ENCODE data around the gene PLN. TPM values are rescaled to one million over a fixed set of nuclear protein-coding genes. Genes with fewer than 3 reads are reported as not detected.

Gene PLN
- total and polyA plus RNA-seq, 10 donors, result 0.43 to 3.9 (median 2.3) TPM

DNA sequence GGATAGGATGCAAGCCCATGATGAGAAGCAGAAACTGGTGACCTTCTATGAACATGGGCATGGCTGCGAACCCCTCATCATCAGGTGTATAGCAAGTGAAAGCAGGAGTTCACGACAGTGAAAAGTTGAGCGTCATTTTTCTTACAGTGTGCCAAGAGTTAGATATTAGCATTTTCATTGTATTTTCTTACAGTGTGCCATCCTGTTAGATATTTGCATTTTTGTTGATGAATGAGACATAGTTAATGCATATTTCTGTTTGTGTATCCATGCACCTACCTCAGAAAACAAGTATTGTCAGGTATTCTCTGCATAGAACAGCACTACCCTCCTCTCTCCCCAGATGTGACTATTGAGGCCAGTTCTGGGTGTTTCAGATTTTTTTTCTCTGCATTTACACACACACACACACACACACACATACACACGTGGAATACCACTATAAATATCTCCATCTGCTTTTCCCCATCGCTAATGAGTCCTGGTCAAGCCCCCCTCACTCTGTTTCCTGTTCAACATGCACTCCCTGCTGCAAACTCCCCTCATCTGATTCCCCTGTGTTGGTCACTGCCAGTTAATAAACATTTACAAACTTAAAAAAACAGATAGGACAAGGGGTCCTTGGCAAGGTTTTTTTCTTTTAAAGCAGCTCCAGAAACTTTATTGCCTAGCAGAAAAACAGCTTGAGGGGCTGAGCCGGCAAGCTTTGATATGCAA is 41.7 kb downstream of the PLN start:
- Histone ChIP-seq H3K4me3 (no peak overlapping the region), H3K36me3 (peaks cover 0 to 10% (median 0%) of the 10 kb centered on the region in 6 donors), H3K4me1 (peaks cover 0 to 20% (median 0%) of the 10 kb centered on the region in 6 donors), H3K27ac (no peak overlapping the region), H3K27me3 (replicated peaks in 1 of 7) (no peaks in the 10 kb centered on the region), H3K9me3 (no peaks in the 10 kb centered on the region)
- TF ChIP-seq POLR2AphosphoS5 (IDR thresholded peaks at IDR 0.05) (no peak), POLR2A (IDR thresholded peaks at IDR 0.05) (no peak)
- TF ChIP-seq, protein P1, sequence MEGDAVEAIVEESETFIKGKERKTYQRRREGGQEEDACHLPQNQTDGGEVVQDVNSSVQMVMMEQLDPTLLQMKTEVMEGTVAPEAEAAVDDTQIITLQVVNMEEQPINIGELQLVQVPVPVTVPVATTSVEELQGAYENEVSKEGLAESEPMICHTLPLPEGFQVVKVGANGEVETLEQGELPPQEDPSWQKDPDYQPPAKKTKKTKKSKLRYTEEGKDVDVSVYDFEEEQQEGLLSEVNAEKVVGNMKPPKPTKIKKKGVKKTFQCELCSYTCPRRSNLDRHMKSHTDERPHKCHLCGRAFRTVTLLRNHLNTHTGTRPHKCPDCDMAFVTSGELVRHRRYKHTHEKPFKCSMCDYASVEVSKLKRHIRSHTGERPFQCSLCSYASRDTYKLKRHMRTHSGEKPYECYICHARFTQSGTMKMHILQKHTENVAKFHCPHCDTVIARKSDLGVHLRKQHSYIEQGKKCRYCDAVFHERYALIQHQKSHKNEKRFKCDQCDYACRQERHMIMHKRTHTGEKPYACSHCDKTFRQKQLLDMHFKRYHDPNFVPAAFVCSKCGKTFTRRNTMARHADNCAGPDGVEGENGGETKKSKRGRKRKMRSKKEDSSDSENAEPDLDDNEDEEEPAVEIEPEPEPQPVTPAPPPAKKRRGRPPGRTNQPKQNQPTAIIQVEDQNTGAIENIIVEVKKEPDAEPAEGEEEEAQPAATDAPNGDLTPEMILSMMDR (IDR thresholded peaks at IDR 0.05 in 8 of 11, conservative IDR thresholded peaks at IDR 0.05 in 3 of 11), result no peak
- 58 to 68% (median 62%) methylated on average over 6 of the region's 6 CpGs for WGBS, 5 donors
- DNase-seq, result no peak
- intact Hi-C loops (cut with DNase I; ENCODE audit: low total_unique reads), result no loop called here

DNA sequence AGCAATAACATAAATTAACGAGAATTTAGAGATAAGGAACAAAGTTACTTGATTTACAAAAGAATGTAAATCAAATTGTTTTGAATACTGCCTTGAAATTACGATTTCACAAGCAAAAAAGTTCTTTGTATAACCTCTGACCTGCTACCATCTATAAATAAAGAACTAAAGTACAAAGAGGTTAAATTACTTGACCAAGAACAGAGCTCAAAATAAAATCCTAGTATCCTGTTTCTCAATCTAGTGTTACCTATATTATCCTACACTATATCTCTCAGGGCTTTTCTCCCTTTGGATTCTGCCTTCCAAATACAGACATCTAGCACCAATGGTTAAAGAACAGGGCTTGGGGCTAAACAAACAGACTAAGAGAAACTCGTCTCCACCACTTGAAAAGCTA is 43.8 kb downstream of the PLN start:
- H3K4me1 ChIP-seq, result peaks cover 0 to 20% (median 0%) of the 10 kb centered on the region in 6 donors
- WGBS, 5 donors, result 80 to 88% (median 81%) methylated on average over 3 of the region's 3 CpGs
- no peak overlapping the region for H3K4me3 ChIP-seq
- H3K27me3 ChIP-seq (replicated peaks in 1 of 7), result no peaks in the 10 kb centered on the region
- no peak for DNase-seq
- H3K36me3 ChIP-seq, result peaks cover 0 to 10% (median 0%) of the 10 kb centered on the region in 6 donors
- no peaks in the 10 kb centered on the region for H3K9me3 ChIP-seq
- H3K27ac ChIP-seq, result no peak overlapping the region
- intact Hi-C loops (cut with DNase I; ENCODE audit: low total_unique reads), result no loop called here
- no peak for TF ChIP-seq POLR2A (IDR thresholded peaks at IDR 0.05)
- no peak for TF ChIP-seq POLR2AphosphoS5 (IDR thresholded peaks at IDR 0.05)
- TF ChIP-seq, protein P1 (IDR thresholded peaks at IDR 0.05 in 8 of 11, conservative IDR thresholded peaks at IDR 0.05 in 3 of 11), result no peak

DNA sequence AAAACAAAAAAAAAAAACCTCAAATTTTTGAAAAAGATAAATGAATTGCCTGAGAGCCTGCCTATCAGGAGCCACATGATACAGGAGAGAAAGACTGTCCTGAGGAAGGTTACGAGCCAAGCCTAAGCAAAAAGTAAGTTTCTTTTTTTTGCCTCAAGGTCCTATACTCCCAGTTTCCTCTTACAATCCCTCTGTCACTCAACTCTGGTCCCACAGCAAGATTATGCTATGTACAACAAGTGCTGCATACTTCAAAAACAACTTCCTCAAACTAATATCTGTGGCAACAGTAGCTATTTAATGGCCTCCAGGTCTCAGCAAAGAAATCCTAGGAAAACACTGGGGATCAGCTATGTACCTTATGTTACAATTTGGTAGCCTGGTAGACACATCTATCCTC is 46.8 kb downstream of the PLN start:
- Histone ChIP-seq H3K36me3 (peaks cover 0 to 10% (median 0%) of the 10 kb centered on the region in 6 donors), H3K4me1 (peaks cover 0 to 14% (median 0%) of the 10 kb centered on the region in 6 donors), H3K4me3 (no peak overlapping the region), H3K27me3 (replicated peaks in 1 of 7) (no peaks in the 10 kb centered on the region), H3K9me3 (no peaks in the 10 kb centered on the region), H3K27ac (no peak overlapping the region)
- WGBS, 5 donors, result 60 to 92% (median 82%) methylated on average over 1 of the region's 1 CpG
- intact Hi-C loops (cut with DNase I; ENCODE audit: low total_unique reads), result no loop called here
- TF ChIP-seq POLR2AphosphoS5 (IDR thresholded peaks at IDR 0.05), result no peak
- TF ChIP-seq, protein P1 (IDR thresholded peaks at IDR 0.05 in 8 of 11, conservative IDR thresholded peaks at IDR 0.05 in 3 of 11), result no peak
- TF ChIP-seq POLR2A (IDR thresholded peaks at IDR 0.05), result no peak
- no peak for DNase-seq

DNA sequence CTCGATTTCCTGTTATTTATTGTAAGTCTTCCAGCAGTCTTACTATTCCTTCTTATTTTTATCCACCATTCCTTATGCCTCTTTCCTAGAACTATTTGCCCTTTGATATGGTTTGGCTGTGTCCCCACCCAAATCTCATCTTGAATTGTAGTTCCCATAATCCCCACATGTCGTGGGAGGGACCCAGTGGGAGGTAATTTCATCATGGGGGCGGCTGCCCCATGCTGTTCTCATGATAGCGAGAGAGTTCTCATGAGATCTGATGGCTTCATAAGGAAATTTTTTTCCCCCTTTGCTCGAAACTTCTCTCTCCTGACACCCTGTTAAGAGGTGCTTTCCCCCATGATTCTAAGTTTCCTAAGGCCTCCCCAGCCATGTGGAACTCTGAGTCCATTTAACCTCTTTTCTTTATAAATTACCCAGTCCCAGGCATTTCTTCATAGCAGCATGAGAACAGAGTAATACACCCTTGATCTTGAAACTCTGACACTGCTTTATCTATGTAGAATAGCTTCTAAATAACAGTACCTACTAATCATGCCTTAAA is 48.8 kb downstream of the PLN start:
- peaks cover 0 to 2% (median 0%) of the 10 kb centered on the region in 6 donors for H3K4me1 ChIP-seq
- H3K4me3 ChIP-seq, result no peak overlapping the region
- TF ChIP-seq, protein P1 (IDR thresholded peaks at IDR 0.05 in 8 of 11, conservative IDR thresholded peaks at IDR 0.05 in 3 of 11), result no peak
- TF ChIP-seq POLR2A (IDR thresholded peaks at IDR 0.05), result no peak
- no peak for TF ChIP-seq POLR2AphosphoS5 (IDR thresholded peaks at IDR 0.05)
- intact Hi-C loops (cut with DNase I; ENCODE audit: low total_unique reads), result no loop called here
- H3K9me3 ChIP-seq, result no peaks in the 10 kb centered on the region
- no peak overlapping the region for H3K27ac ChIP-seq
- peaks cover 0 to 2% (median 0%) of the 10 kb centered on the region in 6 donors for H3K36me3 ChIP-seq
- WGBS, 5 donors, result 93 to 95% (median 94%) methylated on average over 5 of the region's 5 CpGs
- no peaks in the 10 kb centered on the region for H3K27me3 ChIP-seq (replicated peaks in 1 of 7)
- no peak for DNase-seq
